ENCODE measurements around the gene DCTN5. TPM values are rescaled to one million over a fixed set of nuclear protein-coding genes. Genes with fewer than 3 reads are reported as not detected.

Gene DCTN5
- total RNA-seq, 1 experiment from 2014 or later = 36.5 TPM

Other genes with a start within 250 kb of the DCTN5 start
- 11.2 and 11.9 TPM in 2 replicates for gene COG7, start 188.3 kb upstream of the DCTN5 start, total RNA-seq (2014; rRNA removed; shearing (Covaris generic))
- gene GGA2, start 131.0 kb upstream of the DCTN5 start, total RNA-seq (2014; rRNA removed; shearing (Covaris generic)) = 8.8 and 9.1 TPM in 2 replicates
- 10.6 and 12.7 TPM in 2 replicates for gene EARS2, start 84.1 kb upstream of the DCTN5 start, total RNA-seq (2014; rRNA removed; shearing (Covaris generic))
- 52.6 and 67.9 TPM in 2 replicates for gene UBFD1, start 83.7 kb upstream of the DCTN5 start, total RNA-seq (2014; rRNA removed; shearing (Covaris generic))
- 156 and 176 TPM in 2 replicates for gene NDUFAB1, start 45.1 kb upstream of the DCTN5 start, total RNA-seq (2014; rRNA removed; shearing (Covaris generic))
- 9.1 and 11.4 TPM in 2 replicates for gene PALB2, start 156 bp upstream of the DCTN5 start, total RNA-seq (2014; rRNA removed; shearing (Covaris generic))
- gene PLK1, start 37.4 kb downstream of the DCTN5 start, total RNA-seq (2014; rRNA removed; shearing (Covaris generic)) = 83.6 and 86.3 TPM in 2 replicates
- not detected in 2 replicates for gene ERN2, start 71.8 kb downstream of the DCTN5 start, total RNA-seq (2014; rRNA removed; shearing (Covaris generic))
- not detected in 2 replicates for gene CHP2, start 113.6 kb downstream of the DCTN5 start, total RNA-seq (2014; rRNA removed; shearing (Covaris generic))
- gene PRKCB, start 194.5 kb downstream of the DCTN5 start, total RNA-seq (2014; rRNA removed; shearing (Covaris generic)) = not detected in 2 replicates